ENCODE results near the gene SLC16A4. TPM values are rescaled to one million over a fixed set of nuclear protein-coding genes. Genes with fewer than 3 reads are reported as not detected.

The SLC16A4 gene
- total and polyA plus RNA-seq, 2 donors from 2014 or later: 51.8 to 53.1 TPM

DNA sequence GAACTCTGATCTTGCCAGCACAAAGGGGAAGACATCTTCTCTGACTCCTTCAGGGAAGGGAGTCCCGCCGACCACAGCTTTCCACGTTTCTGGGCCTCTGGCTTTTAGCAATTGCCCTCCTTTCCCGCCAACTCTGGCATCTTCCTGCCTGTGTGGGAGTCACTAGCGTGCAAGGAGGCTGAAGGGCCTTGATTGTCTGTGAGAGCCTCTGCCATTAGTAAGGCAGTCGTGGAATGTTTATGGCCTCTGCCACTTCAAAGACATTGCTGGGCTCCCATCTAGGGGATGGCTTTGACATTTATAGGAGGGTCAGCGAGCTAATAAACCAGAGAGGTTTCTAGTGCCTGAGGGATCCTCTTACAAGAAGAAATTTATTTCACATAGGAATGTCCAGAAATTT is 45.8 kb upstream of the SLC16A4 start:
- TF ChIP-seq CTCF (IDR thresholded peaks at IDR 0.05; ENCODE audit: borderline replicate concordance, extremely low read depth, insufficient read depth): no peak
- Histone ChIP-seq H3K9me3 (ENCODE audit: control insufficient read depth in 2 of 3, insufficient read depth in 1 of 3, low read length in 3 of 3) (no peaks in the 10 kb centered on the region), H3K4me1 (ENCODE audit: control insufficient read depth in 2 of 3, insufficient read depth in 2 of 3, low read depth in 1 of 3, low read length in 3 of 3) (no peaks in the 10 kb centered on the region), H3K36me3 (ENCODE audit: control insufficient read depth in 2 of 3, insufficient read depth in 3 of 3, low read length in 3 of 3) (no peaks in the 10 kb centered on the region), H3K4me3 (ENCODE audit: low read length in 3 of 3) (no peak overlapping the region), H3K27ac (ENCODE audit: low read depth in 2 of 2, low read length in 2 of 2) (no peak overlapping the region), H3K27me3 (ENCODE audit: control insufficient read depth, insufficient read depth, low read length) (no peaks in the 10 kb centered on the region), H3K9ac (ENCODE audit: low read length in 3 of 3) (no peak overlapping the region)
- intact Hi-C loops (cut with DNase I): no loop called here
- FAIRE-seq (no peak), DNase-seq (peak; percentile 32 to 86 (median 74))

DNA sequence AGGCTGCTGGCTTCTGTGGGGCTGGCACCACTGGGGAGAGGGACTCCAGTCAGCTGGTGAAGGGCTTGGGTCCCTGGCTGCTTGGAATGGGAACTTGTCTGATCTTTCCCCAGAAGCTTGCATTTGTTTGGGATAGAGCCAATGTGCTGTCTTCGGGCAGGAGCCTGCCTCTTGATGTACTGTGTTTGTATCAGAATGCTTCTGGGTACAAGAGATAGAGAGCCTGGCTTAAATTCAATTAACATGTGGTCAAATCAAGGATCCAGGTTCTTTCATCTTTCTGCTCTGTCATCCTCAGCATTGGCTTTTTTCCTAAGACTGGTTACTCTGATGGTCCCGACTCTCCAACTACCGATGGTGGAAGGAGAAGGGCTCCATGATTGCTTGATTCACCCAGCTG is 44.1 kb upstream of the SLC16A4 start:
- H3K4me3 ChIP-seq (ENCODE audit: low read length in 3 of 3): no peak overlapping the region
- intact Hi-C loops (cut with DNase I): no loop called here
- no peaks in the 10 kb centered on the region for H3K27me3 ChIP-seq (ENCODE audit: control insufficient read depth, insufficient read depth, low read length)
- no peaks in the 10 kb centered on the region for H3K36me3 ChIP-seq (ENCODE audit: control insufficient read depth in 2 of 3, insufficient read depth in 3 of 3, low read length in 3 of 3)
- DNase-seq (peak in 1 of 5 donors; percentile 13), FAIRE-seq (no peak)
- TF ChIP-seq CTCF (IDR thresholded peaks at IDR 0.05; ENCODE audit: borderline replicate concordance, extremely low read depth, insufficient read depth): no peak
- H3K9me3 ChIP-seq (ENCODE audit: control insufficient read depth in 2 of 3, insufficient read depth in 1 of 3, low read length in 3 of 3): no peaks in the 10 kb centered on the region
- no peak overlapping the region for H3K9ac ChIP-seq (ENCODE audit: low read length in 3 of 3)
- no peak overlapping the region for H3K27ac ChIP-seq (ENCODE audit: low read depth in 2 of 2, low read length in 2 of 2)
- no peaks in the 10 kb centered on the region for H3K4me1 ChIP-seq (ENCODE audit: control insufficient read depth in 2 of 3, insufficient read depth in 2 of 3, low read depth in 1 of 3, low read length in 3 of 3)

GRCh38 chr1:110433803-110434202 is 43.0 kb upstream of the SLC16A4 start:
- Histone ChIP-seq H3K4me1 (ENCODE audit: control insufficient read depth in 2 of 3, insufficient read depth in 2 of 3, low read depth in 1 of 3, low read length in 3 of 3) (no peaks in the 10 kb centered on the region), H3K27ac (ENCODE audit: low read depth in 2 of 2, low read length in 2 of 2) (no peak overlapping the region), H3K9ac (ENCODE audit: low read length in 3 of 3) (no peak overlapping the region), H3K36me3 (ENCODE audit: control insufficient read depth in 2 of 3, insufficient read depth in 3 of 3, low read length in 3 of 3) (no peaks in the 10 kb centered on the region), H3K27me3 (ENCODE audit: control insufficient read depth, insufficient read depth, low read length) (no peaks in the 10 kb centered on the region), H3K9me3 (ENCODE audit: control insufficient read depth in 2 of 3, insufficient read depth in 1 of 3, low read length in 3 of 3) (no peaks in the 10 kb centered on the region), H3K4me3 (ENCODE audit: low read length in 3 of 3) (no peak overlapping the region)
- intact Hi-C loops (cut with DNase I): no loop called here
- peak in 1 of 5 donors; percentile 30 for DNase-seq
- FAIRE-seq: no peak
- TF ChIP-seq CTCF (IDR thresholded peaks at IDR 0.05; ENCODE audit: borderline replicate concordance, extremely low read depth, insufficient read depth): no peak

- DNase-seq (no peak), FAIRE-seq (no peak)
- Histone ChIP-seq H3K9ac (ENCODE audit: low read length in 3 of 3) (no peak overlapping the region), H3K36me3 (ENCODE audit: control insufficient read depth in 2 of 3, insufficient read depth in 3 of 3, low read length in 3 of 3) (no peaks in the 10 kb centered on the region), H3K4me1 (ENCODE audit: control insufficient read depth in 2 of 3, insufficient read depth in 2 of 3, low read depth in 1 of 3, low read length in 3 of 3) (no peaks in the 10 kb centered on the region), H3K9me3 (ENCODE audit: control insufficient read depth in 2 of 3, insufficient read depth in 1 of 3, low read length in 3 of 3) (no peaks in the 10 kb centered on the region), H3K27ac (ENCODE audit: low read depth in 2 of 2, low read length in 2 of 2) (no peak overlapping the region), H3K27me3 (ENCODE audit: control insufficient read depth, insufficient read depth, low read length) (no peaks in the 10 kb centered on the region), H3K4me3 (ENCODE audit: low read length in 3 of 3) (no peak overlapping the region)
- no peak for TF ChIP-seq CTCF (IDR thresholded peaks at IDR 0.05; ENCODE audit: borderline replicate concordance, extremely low read depth, insufficient read depth)
- intact Hi-C loops (cut with DNase I): no loop called here
These were observed 42.4 kb upstream of the SLC16A4 start for GRCh38 chr1:110433213-110433612.

Measured in kidney (tissue), 14 donors.